ENCODE data around the gene PLB1. TPM values are rescaled to one million over a fixed set of nuclear protein-coding genes. Genes with fewer than 3 reads are reported as not detected.

Gene PLB1
- total RNA-seq, 1 experiment from 2014 or later, result 0.44 TPM

GRCh38 chr2:28486526-28486925 is 9.3 kb upstream of the PLB1 start (continued):
- TF ChIP-seq ZNF219 (CRISPR knock-in tag; IDR thresholded peaks at IDR 0.05; ENCODE audit: borderline replicate concordance) (no peak), TP53 (CRISPR knock-in tag; IDR thresholded peaks at IDR 0.05) (no peak), USF1 (CRISPR knock-in tag; IDR thresholded peaks at IDR 0.05) (no peak)

- ATAC-seq (no peak), DNase-seq (ENCODE audit: low spot score) (no peak)
- no peak overlapping the region for H3K27ac Mint-ChIP-seq
- H3K4me3 Mint-ChIP-seq, result no peak overlapping the region
- H3K9me3 Mint-ChIP-seq, result peaks cover 15% of the 10 kb centered on the region
- POLR2A ChIA-PET, result no interaction called here
- CTCF ChIA-PET, result no interaction called here
- no peaks in the 10 kb centered on the region for H3K36me3 Mint-ChIP-seq
- H3K4me1 Mint-ChIP-seq, result peaks cover 2% of the 10 kb centered on the region; the same call in 1 of the 2 replicates
- H3K27me3 Mint-ChIP-seq (ENCODE audit: low read depth), result peaks cover 3% of the 10 kb centered on the region
- TF ChIP-seq CBFB (CRISPR knock-in tag; IDR thresholded peaks at IDR 0.05; ENCODE audit: low read depth), result no peak
- TF ChIP-seq MLX (CRISPR knock-in tag; IDR thresholded peaks at IDR 0.05), result no peak
- TF ChIP-seq AR (CRISPR knock-in tag; IDR thresholded peaks at IDR 0.05), result no peak
- TF ChIP-seq ATF6 (CRISPR knock-in tag; IDR thresholded peaks at IDR 0.05), result no peak
- TF ChIP-seq ZNF219 (CRISPR knock-in tag; IDR thresholded peaks at IDR 0.05; ENCODE audit: borderline replicate concordance), result no peak
- TF ChIP-seq SOX15 (CRISPR knock-in tag; IDR thresholded peaks at IDR 0.05), result no peak
- no peak for TF ChIP-seq FOXP4 (CRISPR knock-in tag; IDR thresholded peaks at IDR 0.05)
- no peak for TF ChIP-seq ZNF425 (CRISPR knock-in tag; conservative IDR thresholded peaks at IDR 0.05)
- no peak for TF ChIP-seq ZNF317 (CRISPR knock-in tag; IDR thresholded peaks at IDR 0.05; ENCODE audit: borderline replicate concordance, low read depth)
- TF ChIP-seq GRHL2 (CRISPR knock-in tag; IDR thresholded peaks at IDR 0.05; ENCODE audit: insufficient replicate concordance, severe bottlenecking), result no peak
- TF ChIP-seq NR2C2 (CRISPR knock-in tag; IDR thresholded peaks at IDR 0.05), result no peak
- TF ChIP-seq ZNF416 (CRISPR knock-in tag; IDR thresholded peaks at IDR 0.05), result no peak
- no peak for TF ChIP-seq MXD4 (CRISPR knock-in tag; IDR thresholded peaks at IDR 0.05; ENCODE audit: borderline replicate concordance)
- no peak for TF ChIP-seq AFF4 (CRISPR knock-in tag; IDR thresholded peaks at IDR 0.05; ENCODE audit: borderline replicate concordance)
- TF ChIP-seq USF2 (CRISPR knock-in tag; IDR thresholded peaks at IDR 0.05), result no peak
- TF ChIP-seq PRRX2 (CRISPR knock-in tag; IDR thresholded peaks at IDR 0.05), result no peak
- no peak for TF ChIP-seq ZSCAN18 (CRISPR knock-in tag; IDR thresholded peaks at IDR 0.05)
Measured at GRCh38 chr2:28487258-28487657, 8.6 kb upstream of the PLB1 start.
